H1 (cell line): ENCODE measurements around the gene SLC16A11. TPM values are rescaled to one million over a fixed set of nuclear protein-coding genes. Genes with fewer than 3 reads are reported as not detected.

Source experiments
- CTCF ChIA-PET: fragments of 300-600 bp; sonication (Branson Sonifier 250); formaldehyde crosslinking; loops from one replicate; lab custom pipeline; 2021; ENCODE audit not compliant: partially characterized antibody; lab: Charles Lee
- POLR2A ChIA-PET: fragments of 300-600 bp; sonication (Branson Sonifier 250); formaldehyde crosslinking; loops from one replicate; lab custom pipeline; 2021; ENCODE audit warnings: inconsistent platforms; ENCODE audit not compliant: partially characterized antibody; lab: Charles Lee
- DNase-seq, 2 experiments: peaks; one replicate each; pipeline versions ENCODE4 v3.0.0 to v3.0.0-alpha.2; 2010 to 2022; ENCODE audit warnings: low spot score in 2 of 2, low read depth in 1 of 2, mixed read lengths in 1 of 2
- FAIRE-seq: peaks from 2 replicates; lab custom pipeline; 2011; peaks lifted over from hg19 to GRCh38; lab: Jason Lieb, UNC
- H2AFZ ChIP-seq: 2 replicates; pipeline ENCODE4 v1.8.1; 2012; ENCODE audit warnings: low read length, inconsistent platforms
- H2AK5ac ChIP-seq: 2 replicates; pipeline ENCODE4 v1.6.1; 2013; ENCODE audit warnings: low read depth, low read length
- H2BK120ac ChIP-seq: replicated peaks from 2 replicates; pipeline ENCODE3; 2013; ENCODE audit warnings: low read depth, low read length, inconsistent platforms
- H2BK12ac ChIP-seq: 2 replicates; pipeline ENCODE4 v1.6.1; 2013; ENCODE audit warnings: low read depth, low read length
- H2BK15ac ChIP-seq: 2 replicates; pipeline ENCODE4 v1.6.1; 2013; ENCODE audit warnings: low read length
- H2BK20ac ChIP-seq: 2 replicates; pipeline ENCODE4 v1.6.1; 2013; ENCODE audit warnings: low read length
- H2BK5ac ChIP-seq: 2 replicates; pipeline ENCODE4 v1.6.1; 2013; ENCODE audit warnings: low read depth, low read length
- H3K14ac ChIP-seq: 2 replicates; pipeline ENCODE4 v1.6.1; 2013; ENCODE audit warnings: inconsistent platforms; ENCODE audit not compliant: insufficient read length
- H3K18ac ChIP-seq: 2 replicates; pipeline ENCODE4 v1.6.1; 2013; ENCODE audit warnings: low read length; ENCODE audit errors: extremely low read depth
- H3K23ac ChIP-seq: 2 replicates; pipeline ENCODE4 v1.6.1; 2013; ENCODE audit warnings: inconsistent platforms; ENCODE audit not compliant: insufficient read length
- H3K23me2 ChIP-seq: 2 replicates; pipeline ENCODE4 v1.6.1; 2013; ENCODE audit warnings: low read depth, low read length
- H3K27ac ChIP-seq: 2 replicates; pipeline ENCODE4 v1.6.1; 2011; ENCODE audit warnings: low read depth, low read length, inconsistent platforms
- H3K27me3 ChIP-seq, 4 experiments: replicated peaks in 1 of 4; 1 replicate in 1 of 4; 2 replicates in 3 of 4; pipeline versions ENCODE4 v1.6.1 to v1.8.1; 2011 to 2013; ENCODE audit warnings: low read length in 3 of 4, mild to moderate bottlenecking in 3 of 4, inconsistent platforms in 2 of 4, mixed read lengths in 2 of 4, moderate library complexity in 1 of 4; ENCODE audit not compliant: control insufficient read depth in 3 of 4, insufficient read depth in 3 of 4; ENCODE audit errors: extremely low read depth in 1 of 4
- H3K36me3 ChIP-seq, 4 experiments: 2 replicates each; pipeline versions ENCODE4 v1.6.1 to v1.8.1; 2011 to 2013; ENCODE audit warnings: mild to moderate bottlenecking in 4 of 4, low read length in 3 of 4, moderate library complexity in 2 of 4, control low read depth in 1 of 4, inconsistent platforms in 1 of 4; ENCODE audit not compliant: insufficient read depth in 4 of 4, control insufficient read depth in 2 of 4
- H3K4ac ChIP-seq: replicated peaks from 2 replicates; pipeline ENCODE3; 2013; ENCODE audit warnings: low read length, low read depth, mixed read lengths, inconsistent platforms; ENCODE audit not compliant: insufficient read length
- H3K4me1 ChIP-seq, 4 experiments: replicated peaks in 1 of 4; 1 replicate in 1 of 4; 2 replicates in 3 of 4; pipeline versions ENCODE4 v1.6.1 to v1.8.1; 2011 to 2013; ENCODE audit warnings: low read length in 3 of 4, inconsistent platforms in 2 of 4, mixed read lengths in 1 of 4; ENCODE audit not compliant: insufficient read depth in 4 of 4, control insufficient read depth in 3 of 4
- H3K4me2 ChIP-seq, 2 experiments: 2 replicates each; pipeline versions ENCODE4 v1.6.1 to v1.8.1; 2011 to 2013; ENCODE audit warnings: low read depth in 2 of 2, low read length in 2 of 2, control low read depth in 1 of 2, inconsistent platforms in 1 of 2, mild to moderate bottlenecking in 1 of 2; ENCODE audit not compliant: insufficient read depth in 1 of 2
- H3K4me3 ChIP-seq, 4 experiments: fragments of 200-600, 300-600 bp in 1 of 4; sonication (generic), shearing (Covaris generic), sonication (Bioruptor Twin) in 1 of 4; 2 replicates each; pipeline versions ENCODE4 v1.5.1 to v1.8.1; 2011 to 2016; ENCODE audit warnings: low read length in 4 of 4, low read depth in 3 of 4, control low read depth in 2 of 4, inconsistent platforms in 2 of 4, mild to moderate bottlenecking in 2 of 4, mixed read lengths in 1 of 4, moderate library complexity in 1 of 4; ENCODE audit not compliant: insufficient read depth in 2 of 4; ENCODE audit errors: extremely low read depth in 1 of 4
- H3K56ac ChIP-seq: replicated peaks from 2 replicates; pipeline ENCODE3; 2013; ENCODE audit warnings: low read depth, mild to moderate bottlenecking, mixed read lengths, low read length, inconsistent platforms; ENCODE audit not compliant: insufficient read length
- H3K79me1 ChIP-seq: 2 replicates; pipeline ENCODE4 v1.6.1; 2013; ENCODE audit warnings: low read depth, low read length, control low read depth
- H3K79me2 ChIP-seq, 2 experiments: 2 replicates each; pipeline versions ENCODE4 v1.6.1 to v1.8.1; 2012 to 2013; ENCODE audit warnings: low read length in 2 of 2, mild to moderate bottlenecking in 2 of 2, inconsistent platforms in 1 of 2; ENCODE audit not compliant: insufficient read depth in 2 of 2, control insufficient read depth in 1 of 2
- H3K9ac ChIP-seq, 4 experiments: replicated peaks in 1 of 4; 1 replicate in 1 of 4; 2 replicates in 3 of 4; pipeline versions ENCODE4 v1.6.1 to v1.8.1; 2011 to 2013; ENCODE audit warnings: low read depth in 3 of 4, low read length in 3 of 4, control low read depth in 2 of 4, mild to moderate bottlenecking in 2 of 4, moderate library complexity in 2 of 4, inconsistent platforms in 1 of 4; ENCODE audit errors: extremely low read depth in 1 of 4
- H3K9me3 ChIP-seq, 2 experiments: 2 replicates each; pipeline versions ENCODE4 v1.6.1 to v1.8.1; 2012 to 2013; ENCODE audit warnings: mild to moderate bottlenecking in 2 of 2, moderate library complexity in 2 of 2, control low read depth in 1 of 2, inconsistent platforms in 1 of 2, low read depth in 1 of 2, low read length in 1 of 2, mixed read lengths in 1 of 2; ENCODE audit not compliant: insufficient read depth in 2 of 2
- H4K20me1 ChIP-seq, 2 experiments: replicated peaks in 1 of 2; 2 replicates each; pipeline versions ENCODE3 to v1.8.1; 2011 to 2013; ENCODE audit warnings: inconsistent platforms in 2 of 2, low read length in 2 of 2, mild to moderate bottlenecking in 1 of 2; ENCODE audit not compliant: insufficient read depth in 2 of 2, control insufficient read depth in 1 of 2
- H4K5ac ChIP-seq: 2 replicates; pipeline ENCODE4 v1.6.1; 2013; ENCODE audit warnings: low read length, low read depth, mixed read lengths, inconsistent platforms; ENCODE audit not compliant: insufficient read length
- H4K8ac ChIP-seq: 2 replicates; pipeline ENCODE4 v1.8.0; 2013; ENCODE audit warnings: mild to moderate bottlenecking, moderate library complexity, low read length, inconsistent platforms; ENCODE audit not compliant: insufficient read depth; ENCODE audit errors: extremely low read depth
- H4K91ac ChIP-seq: replicated peaks from 2 replicates; pipeline ENCODE3; 2013; ENCODE audit warnings: low read length, mixed read lengths, inconsistent platforms; ENCODE audit not compliant: insufficient read length
- BCL11A ChIP-seq, 2 experiments: IDR thresholded peaks; one replicate each; pipeline ENCODE4 v1.6.1; 2011; ENCODE audit warnings: low read depth in 2 of 2, low read length in 2 of 2, mild to moderate bottlenecking in 2 of 2
- CREB1 ChIP-seq: IDR thresholded peaks from 2 replicates; pipeline ENCODE4 v1.6.1; 2012; ENCODE audit warnings: inconsistent platforms
- EZH2 ChIP-seq: fragments of 200-600 bp; sonication (generic); IDR thresholded peaks from 2 replicates; pipeline ENCODE4 v1.7.1; 2012; ENCODE audit warnings: low read depth, mild to moderate bottlenecking, moderate library complexity, low read length, inconsistent platforms; ENCODE audit not compliant: severe bottlenecking
- FOSL1 ChIP-seq: IDR thresholded peaks from 2 replicates; pipeline ENCODE4 v1.6.1; 2011; ENCODE audit warnings: mild to moderate bottlenecking, low read depth, low read length, moderate library complexity; ENCODE audit not compliant: insufficient read depth
- MAFK ChIP-seq: IDR thresholded peaks from 2 replicates; pipeline ENCODE4 v1.6.1; 2012; ENCODE audit warnings: low read depth, mild to moderate bottlenecking, improper control_type of control experiment, low read length
- NRF1 ChIP-seq: IDR thresholded peaks from 2 replicates; pipeline ENCODE4 v1.6.1; 2011; ENCODE audit warnings: mild to moderate bottlenecking, low read depth, low read length, improper control_type of control experiment
- PHF8 ChIP-seq: fragments of 200-600 bp; sonication (generic); conservative IDR thresholded peaks from 2 replicates; pipeline ENCODE4 v1.7.1; 2012; ENCODE audit warnings: low read depth, mild to moderate bottlenecking, inconsistent platforms, low read length, moderate library complexity
- POLR2AphosphoS5 ChIP-seq: IDR thresholded peaks from 2 replicates; pipeline ENCODE4 v1.6.1; 2011; ENCODE audit warnings: low read depth, low read length
- RFX5 ChIP-seq: IDR thresholded peaks from 2 replicates; pipeline ENCODE4 v1.6.1; 2011; ENCODE audit warnings: low read depth, low read length, improper control_type of control experiment, borderline replicate concordance
- RNF2 ChIP-seq: fragments of 200-900, 300-1000 bp; sonication (generic); IDR thresholded peaks from 2 replicates; pipeline ENCODE4 v1.7.1; 2016; ENCODE audit warnings: borderline replicate concordance, low read depth, mild to moderate bottlenecking, antibody characterized with exemption, low read length; ENCODE audit not compliant: poor library complexity, severe bottlenecking; ENCODE audit errors: missing control alignments
- SAP30 ChIP-seq: fragments of 300-600 bp; sonication (generic); IDR thresholded peaks from 2 replicates; pipeline ENCODE4 v1.7.1; 2012; ENCODE audit warnings: low read length, moderate library complexity, mild to moderate bottlenecking, inconsistent platforms; ENCODE audit not compliant: insufficient read depth, insufficient replicate concordance
- TAF1 ChIP-seq: IDR thresholded peaks from 2 replicates; pipeline ENCODE4 v1.6.1; 2011; ENCODE audit warnings: mild to moderate bottlenecking, low read depth, low read length
- YY1 ChIP-seq: IDR thresholded peaks from 2 replicates; pipeline ENCODE4 v1.6.1; 2011; ENCODE audit warnings: low read depth, mild to moderate bottlenecking, low read length
- WGBS, 2 experiments: shearing (Covaris generic) in 1 of 2; methylation state at CpG; one replicate each; pipeline versions ENCODE4 v1.1.6 to v1.1.7; 2013 to 2015; ENCODE audit warnings: low lambda C conversion rate in 2 of 2, mixed read lengths in 2 of 2, inconsistent platforms in 1 of 2, low coverage in 1 of 2, missing lambda C conversion rate in 1 of 2; ENCODE audit not compliant: insufficient replicate concordance in 2 of 2, insufficient coverage in 1 of 2, insufficient read length in 1 of 2; ENCODE audit errors: extremely low coverage in 1 of 2, missing lambda C conversion rate in 1 of 2; 5-methylcytosine and 5-hydroxymethylcytosine counted together
- polyA plus RNA-seq, 7 experiments: library from polyadenylated mRNA; depleted of rRNA in 3 of 7; stranded (reverse) in 5 of 7; unstranded in 2 of 7; fragments of >200 nt in 5 of 7; fragments of 200-250 nt in 2 of 7; gene quantifications; 1 replicate in 5 of 7; 2 replicates in 1 of 7; 4 replicates in 1 of 7; pipeline versions ENCODE4 v1.2.1 to v1.2.3, GENCODE V29; 2011 to 2013; ENCODE audit warnings: missing spikeins in 2 of 7, mixed read lengths in 2 of 7
- total RNA-seq: library from RNA; stranded (reverse); fragmentation: NEBNext Ultra II Directional; extraction: Animal tissue kit (Norgen Biotek cat#: 25700); gene quantifications from 2 replicates; pipeline ENCODE4 v1.2.1, GENCODE V29; 2021

Gene SLC16A11
- total and polyA plus RNA-seq, 2 of the 8 experiments (the other 6 are each of a cell fraction or from before 2014, with no cell fraction given), result 0.35 to 0.39 TPM

GRCh38 chr17:7068268-7068667 is 24.4 kb upstream of the SLC16A11 start:
- FAIRE-seq, result no peak
- no peak for TF ChIP-seq BCL11A (IDR thresholded peaks at IDR 0.05; ENCODE audit: low read depth in 2 of 2, low read length in 2 of 2)
- no peak for TF ChIP-seq TAF1
- no peak for TF ChIP-seq MAFK
- TF ChIP-seq SAP30, result no peak
- no peak for TF ChIP-seq POLR2AphosphoS5
- no peak for TF ChIP-seq NRF1
- no peak for TF ChIP-seq PHF8
- TF ChIP-seq FOSL1, result no peak
- no peak for TF ChIP-seq YY1
- TF ChIP-seq CREB1, result no peak
- TF ChIP-seq RNF2, result no peak
- TF ChIP-seq RFX5, result no peak
- TF ChIP-seq EZH2, result no peak

More at GRCh38 chr17:7068268-7068667, 24.4 kb upstream of the SLC16A11 start:
- Histone ChIP-seq H2AFZ (no peak overlapping the region), H3K79me2 (no peaks in the 10 kb centered on the region), H3K9me3 (peaks cover 16 to 21% of the 10 kb centered on the region in 2 experiments), H3K56ac (no peak overlapping the region), H3K18ac (no peak overlapping the region), H2BK120ac (no peak overlapping the region), H3K4ac (no peak overlapping the region), H3K4me2 (no peak overlapping the region), H2AK5ac (no peak overlapping the region), H3K27ac (no peak overlapping the region), H4K8ac (no peak overlapping the region), H3K4me3 (no peak overlapping the region), H4K5ac (no peak overlapping the region), H3K4me1 (no peaks in the 10 kb centered on the region), H2BK20ac (no peak overlapping the region), H2BK5ac (no peak overlapping the region), H3K23me2 (no peaks in the 10 kb centered on the region), H3K9ac (no peak overlapping the region), H3K23ac (no peak overlapping the region), H4K20me1 (no peaks in the 10 kb centered on the region), H2BK12ac (no peak overlapping the region), H2BK15ac (no peak overlapping the region), H3K79me1 (no peaks in the 10 kb centered on the region), H4K91ac (no peak overlapping the region), H3K14ac (no peak overlapping the region), H3K27me3 (no peaks in the 10 kb centered on the region), H3K36me3 (no peaks in the 10 kb centered on the region)
- 42% methylated on average over 1 of the region's 1 CpG; no CpG with 5 or more reads in 1 of the 2 experiments for WGBS, 2 experiments
- POLR2A ChIA-PET, result no interaction called here
- CTCF ChIA-PET, result interaction anchor here (1.6 kb wide), 1 partner anchor 16 kb away, joined by 6 read pairs; no protein-coding TSS in a partner anchor
- DNase-seq, result no peak
